GM08714 (cell line): Measurements from ENCODE around the gene NFILZ.

Experiments
- H3K4me3 ChIP-seq: fragments of 200-500 bp; sonication (Bioruptor generic); 2 replicates; pipeline ENCODE4 v1.5.1; 2014; ENCODE audit warnings: mild to moderate bottlenecking, low read length, inconsistent platforms
- ZNF274 ChIP-seq: IDR thresholded peaks from 2 replicates; pipeline ENCODE4 v1.6.1; 2012; ENCODE audit warnings: mild to moderate bottlenecking, low read depth, low read length

Gene NFILZ

GRCh38 chr19:8642561-8642960, 12.1 kb downstream of the NFILZ start:
- H3K4me3 ChIP-seq: no peak overlapping the region
- TF ChIP-seq ZNF274: no peak

GRCh38 chr19:8643860-8644653, 13.6 kb downstream of the NFILZ start:
- H3K4me3 ChIP-seq: no peak overlapping the region
- no peak for TF ChIP-seq ZNF274

GRCh38 chr19:8648240-8648639, 17.8 kb downstream of the NFILZ start:
- no peak overlapping the region for H3K4me3 ChIP-seq
- no peak for TF ChIP-seq ZNF274

- no peak for TF ChIP-seq ZNF274
- no peak overlapping the region for H3K4me3 ChIP-seq
These were observed 24.3 kb downstream of the NFILZ start for GRCh38 chr19:8654591-8655339.

GRCh38 chr19:8655340-8655709, 24.9 kb downstream of the NFILZ start:
- no peak for TF ChIP-seq ZNF274
- H3K4me3 ChIP-seq: no peak overlapping the region

GRCh38 chr19:8657869-8658268, 27.4 kb downstream of the NFILZ start:
- no peak for TF ChIP-seq ZNF274
- H3K4me3 ChIP-seq: no peak overlapping the region

GRCh38 chr19:8659905-8660304, 29.5 kb downstream of the NFILZ start:
- TF ChIP-seq ZNF274: no peak
- no peak overlapping the region for H3K4me3 ChIP-seq

- no peak for TF ChIP-seq ZNF274
- H3K4me3 ChIP-seq: no peak overlapping the region
These were observed 31.8 kb downstream of the NFILZ start for GRCh38 chr19:8662263-8662662.

- H3K4me3 ChIP-seq: no peak overlapping the region
- no peak for TF ChIP-seq ZNF274
These were observed 33.7 kb downstream of the NFILZ start for GRCh38 chr19:8663920-8664670.

GRCh38 chr19:8664671-8665057, 34.2 kb downstream of the NFILZ start:
- H3K4me3 ChIP-seq: no peak overlapping the region
- no peak for TF ChIP-seq ZNF274

GRCh38 chr19:8665468-8666213, 35.2 kb downstream of the NFILZ start:
- H3K4me3 ChIP-seq: no peak overlapping the region
- no peak for TF ChIP-seq ZNF274

GRCh38 chr19:8666814-8667405, 36.5 kb downstream of the NFILZ start:
- no peak for TF ChIP-seq ZNF274

GRCh38 chr19:8673276-8673891, 43.0 kb downstream of the NFILZ start:
- H3K4me3 ChIP-seq: no peak overlapping the region
- TF ChIP-seq ZNF274: no peak

More at GRCh38 chr19:8666814-8667405, 36.5 kb downstream of the NFILZ start:
- no peak overlapping the region for H3K4me3 ChIP-seq
